ENCODE measurements around the gene EPAS1. TPM values are rescaled to one million over a fixed set of nuclear protein-coding genes. Genes with fewer than 3 reads are reported as not detected.

EPAS1 gene
- total and polyA plus RNA-seq, 2 of the 8 experiments (the other 6 are each of a cell fraction or from before 2014, with no cell fraction given) = 2.0 to 4.9 TPM

GRCh38 chr2:46254474-46254873, 42.7 kb upstream of the EPAS1 start:
- H3K4me1 ChIP-seq (replicated peaks in 1 of 4; ENCODE audit: control insufficient read depth in 3 of 4, insufficient read depth in 4 of 4, low read length in 3 of 4) = no peaks in the 10 kb centered on the region
- H3K14ac ChIP-seq (ENCODE audit: insufficient read length) = no peak overlapping the region
- H3K4ac ChIP-seq (replicated peaks; ENCODE audit: insufficient read length, low read depth, low read length) = no peak overlapping the region
- no peak overlapping the region for H3K18ac ChIP-seq (ENCODE audit: extremely low read depth, low read length)
- H4K91ac ChIP-seq (replicated peaks; ENCODE audit: insufficient read length, low read length) = no peak overlapping the region
- H2BK120ac ChIP-seq (replicated peaks; ENCODE audit: low read depth, low read length) = no peak overlapping the region
- no peaks in the 10 kb centered on the region for H3K79me2 ChIP-seq (ENCODE audit: control insufficient read depth in 1 of 2, insufficient read depth in 2 of 2, low read length in 2 of 2)
- no peaks in the 10 kb centered on the region for H3K23me2 ChIP-seq (ENCODE audit: low read depth, low read length)
- no peak overlapping the region for H3K23ac ChIP-seq (ENCODE audit: insufficient read length)
- WGBS, 2 experiments (ENCODE audit: extremely low coverage in 1 of 2, insufficient coverage in 1 of 2, insufficient read length in 1 of 2, insufficient replicate concordance in 2 of 2, low coverage in 1 of 2, low lambda C conversion rate in 2 of 2, missing lambda C conversion rate in 1 of 2) = 67% methylated on average over 4 of the region's 4 CpGs; no CpG with 5 or more reads in 1 of the 2 experiments
- ChIA-PET POLR2A (ENCODE audit: partially characterized antibody) (no interaction called here), CTCF (ENCODE audit: partially characterized antibody) (interaction anchor here (1.1 kb wide), 1 partner anchor 99 kb away, joined by 4 read pairs; no protein-coding TSS in a partner anchor)
- no peak overlapping the region for H3K4me2 ChIP-seq (ENCODE audit: insufficient read depth in 1 of 2, low read depth in 2 of 2, low read length in 2 of 2)
- no peak overlapping the region for H4K8ac ChIP-seq (ENCODE audit: extremely low read depth, insufficient read depth, low read length)
- DNase-seq (ENCODE audit: low read depth in 1 of 2, low spot score in 2 of 2) (no peak), FAIRE-seq (no peak)
- no peak overlapping the region for H2AFZ ChIP-seq (ENCODE audit: low read length)
- H3K9ac ChIP-seq (replicated peaks in 1 of 4; ENCODE audit: extremely low read depth in 1 of 4, low read depth in 3 of 4, low read length in 3 of 4) = no peak overlapping the region
- H2BK15ac ChIP-seq (ENCODE audit: low read length) = no peak overlapping the region
- no peak overlapping the region for H3K27ac ChIP-seq (ENCODE audit: low read depth, low read length)
- TF ChIP-seq NANOG (IDR thresholded peaks at IDR 0.05; ENCODE audit: insufficient read depth, low read depth, low read length, poor library complexity, severe bottlenecking) = no peak
- TF ChIP-seq BCL11A (IDR thresholded peaks at IDR 0.05; ENCODE audit: low read depth in 2 of 2, low read length in 2 of 2) = no peak
- TF ChIP-seq SIN3A (conservative IDR thresholded peaks at IDR 0.05 in 1 of 2, IDR thresholded peaks at IDR 0.05 in 1 of 2; ENCODE audit: low read depth in 1 of 2, low read length in 2 of 2) = no peak
- no peak for TF ChIP-seq ASH2L (IDR thresholded peaks at IDR 0.05; ENCODE audit: low read length)
- no peak for TF ChIP-seq ZNF274 (IDR thresholded peaks at IDR 0.05; ENCODE audit: borderline replicate concordance, extremely low read depth, low read length)
- TF ChIP-seq SP1 (IDR thresholded peaks at IDR 0.05; ENCODE audit: low read depth, low read length) = no peak
- TF ChIP-seq E2F6 (IDR thresholded peaks at IDR 0.05) = no peak
- TF ChIP-seq CHD2 (IDR thresholded peaks at IDR 0.05; ENCODE audit: low read length) = no peak
- TF ChIP-seq EP300 (IDR thresholded peaks at IDR 0.05; ENCODE audit: borderline replicate concordance in 1 of 2, low read depth in 2 of 2, low read length in 2 of 2) = no peak
- no peak for TF ChIP-seq GTF2F1 (IDR thresholded peaks at IDR 0.05; ENCODE audit: borderline replicate concordance, low read depth, low read length)
- H3K79me1 ChIP-seq (ENCODE audit: low read depth, low read length) = no peaks in the 10 kb centered on the region
- no peak overlapping the region for H3K56ac ChIP-seq (replicated peaks; ENCODE audit: insufficient read length, low read depth, low read length)
- H2BK20ac ChIP-seq (ENCODE audit: low read length) = no peak overlapping the region
- no peak overlapping the region for H2AK5ac ChIP-seq (ENCODE audit: low read depth, low read length)
- no peak overlapping the region for H2BK12ac ChIP-seq (ENCODE audit: low read depth, low read length)
- no peaks in the 10 kb centered on the region for H3K9me3 ChIP-seq (ENCODE audit: insufficient read depth in 2 of 2, low read depth in 1 of 2, low read length in 1 of 2)
- 0 out of 7 replicates have a peak, but pooled peaks cover 0 to 2% (median 0%) of the 10 kb centered on the region in 4 experiments for H3K27me3 ChIP-seq (replicated peaks in 1 of 4; ENCODE audit: control insufficient read depth in 3 of 4, extremely low read depth in 1 of 4, insufficient read depth in 3 of 4, low read length in 3 of 4)
- no peak overlapping the region for H3K4me3 ChIP-seq (ENCODE audit: extremely low read depth in 1 of 4, insufficient read depth in 2 of 4, low read depth in 3 of 4, low read length in 4 of 4)
- no peak overlapping the region for H4K5ac ChIP-seq (ENCODE audit: insufficient read length, low read depth, low read length)
- H2BK5ac ChIP-seq (ENCODE audit: low read depth, low read length) = no peak overlapping the region
- no peaks in the 10 kb centered on the region for H3K36me3 ChIP-seq (ENCODE audit: control insufficient read depth in 2 of 4, insufficient read depth in 4 of 4, low read length in 3 of 4)
- no peaks in the 10 kb centered on the region for H4K20me1 ChIP-seq (replicated peaks in 1 of 2; ENCODE audit: control insufficient read depth in 1 of 2, insufficient read depth in 2 of 2, low read length in 2 of 2)
